HG03103 (cell line): ENCODE data around the gene ABCA12.

Experiments used
- ATAC-seq: cut with Tn5 transposase; IDR thresholded peaks from one replicate; pipeline ENCODE4 v1.9.1; 2021; ENCODE audit warnings: low read depth; ENCODE audit not compliant: unreplicated experiment

Gene ABCA12

GRCh38 chr2:214995926-214996670 is 142.3 kb downstream of the ABCA12 start:
- peak; percentile 95 for ATAC-seq

GRCh38 chr2:214995409-214995808 is 143.0 kb downstream of the ABCA12 start:
- ATAC-seq = no peak

GRCh38 chr2:214992911-214993310 is 145.5 kb downstream of the ABCA12 start:
- no peak for ATAC-seq

GRCh38 chr2:214989187-214989586 is 149.2 kb downstream of the ABCA12 start:
- no peak for ATAC-seq

GRCh38 chr2:214987261-214987660 is 151.2 kb downstream of the ABCA12 start:
- ATAC-seq = no peak

- ATAC-seq = no peak
Measured at GRCh38 chr2:214985619-214986018, 152.8 kb downstream of the ABCA12 start.

GRCh38 chr2:214966420-214966819 is 172.0 kb downstream of the ABCA12 start:
- no peak for ATAC-seq

- no peak for ATAC-seq
Measured at GRCh38 chr2:214960677-214961076, 177.7 kb downstream of the ABCA12 start.

- no peak for ATAC-seq
Measured at GRCh38 chr2:214946949-214947348, 191.5 kb downstream of the ABCA12 start.

GRCh38 chr2:214934006-214934405 is 204.4 kb downstream of the ABCA12 start:
- ATAC-seq = no peak

GRCh38 chr2:214904634-214905033 is 233.8 kb downstream of the ABCA12 start:
- no peak for ATAC-seq

GRCh38 chr2:214904176-214904575 is 234.2 kb downstream of the ABCA12 start:
- no peak for ATAC-seq

GRCh38 chr2:214902286-214902685 is 236.1 kb downstream of the ABCA12 start:
- ATAC-seq = no peak

- no peak for ATAC-seq
Measured at GRCh38 chr2:214899751-214900150, 238.7 kb downstream of the ABCA12 start.

GRCh38 chr2:214896274-214896673 is 242.2 kb downstream of the ABCA12 start:
- no peak for ATAC-seq

GRCh38 chr2:214895469-214895868 is 243.0 kb downstream of the ABCA12 start:
- ATAC-seq = no peak

- no peak for ATAC-seq
Measured at GRCh38 chr2:214889301-214889700, 249.1 kb downstream of the ABCA12 start.

GRCh38 chr2:214881647-214882202 is 256.7 kb downstream of the ABCA12 start:
- no peak for ATAC-seq
